Spleen (tissue), 11 donors: ENCODE data around the gene CDH13. TPM values are rescaled to one million over a fixed set of nuclear protein-coding genes. Genes with fewer than 3 reads are reported as not detected.

Source experiments
- DNase-seq: peaks from one replicate; pipeline ENCODE4 v3.0.0-alpha.2; 2020
- H3K27ac ChIP-seq, 8 donors: fragments of 200-600 bp; sonication (generic) in 7 of 8; 1 replicate in 4 of 8; 2 replicates in 4 of 8; pipeline versions ENCODE4 v1.5.0 to v1.8.0; 2016 to 2021; ENCODE audit warnings: inconsistent platforms in 4 of 8, mild to moderate bottlenecking in 4 of 8, moderate library complexity in 1 of 8
- H3K27me3 ChIP-seq, 7 donors: fragments of 200-600 bp; sonication (generic) in 6 of 7; replicated peaks in 1 of 7; 1 replicate in 4 of 7; 2 replicates in 3 of 7; pipeline versions ENCODE4 v1.5.0 to v1.8.0; 2016 to 2021; ENCODE audit warnings: inconsistent platforms in 3 of 7, mild to moderate bottlenecking in 1 of 7
- H3K36me3 ChIP-seq, 6 donors: fragments of 200-600 bp; sonication (generic) in 5 of 6; 1 replicate in 4 of 6; 2 replicates in 2 of 6; pipeline versions ENCODE4 v1.5.0 to v1.8.0; 2016 to 2021; ENCODE audit warnings: inconsistent platforms in 2 of 6
- H3K4me1 ChIP-seq, 6 donors: fragments of 200-600 bp; sonication (generic) in 5 of 6; 1 replicate in 3 of 6; 2 replicates in 3 of 6; pipeline versions ENCODE4 v1.5.0 to v1.8.0; 2016 to 2021; ENCODE audit warnings: inconsistent platforms in 3 of 6
- H3K4me3 ChIP-seq, 8 donors: fragments of 200-600 bp; sonication (generic) in 7 of 8; 1 replicate in 4 of 8; 2 replicates in 4 of 8; pipeline versions ENCODE4 v1.5.0 to v1.8.0; 2016 to 2021; ENCODE audit warnings: inconsistent platforms in 4 of 8, mild to moderate bottlenecking in 4 of 8, moderate library complexity in 2 of 8
- H3K9me3 ChIP-seq, 8 donors: fragments of 200-600 bp; sonication (generic) in 7 of 8; 1 replicate in 4 of 8; 2 replicates in 4 of 8; pipeline versions ENCODE4 v1.5.0 to v1.8.0; 2016 to 2021; ENCODE audit warnings: inconsistent platforms in 4 of 8
- POLR2A ChIP-seq, 3 donors: fragments of 450-650 bp; IDR thresholded peaks; one replicate each; pipeline ENCODE4 v1.5.1; 2017; ENCODE audit warnings: antibody characterized with exemption in 3 of 3, mild to moderate bottlenecking in 1 of 3
- POLR2AphosphoS5 ChIP-seq, 3 donors: sonication (generic); formaldehyde crosslinking; IDR thresholded peaks; one replicate each; pipeline ENCODE4 v1.5.1; 2017; ENCODE audit warnings: antibody characterized with exemption in 3 of 3
- WGBS, 5 donors: extraction: QIAGEN DNeasy Blood & Tissue Kit in 3 of 5; methylation state at CpG; one replicate each; pipeline versions ENCODE4 v1.1.5 to v1.1.7; 2013 to 2018; 5-methylcytosine and 5-hydroxymethylcytosine counted together
- intact Hi-C: fragments of 100-400 bp; cut with DNase I; formaldehyde crosslinking; loops from one replicate; pipeline ENCODE4 v1.15.0; 2023; ENCODE audit warnings: low total_unique reads
- polyA plus RNA-seq, 3 donors: library from polyadenylated mRNA; stranded (reverse); fragments of 200-250 nt; gene quantifications; one replicate each; pipeline ENCODE4 v1.2.1, GENCODE V29; 2013
- total RNA-seq, 7 donors: library from RNA; depleted of rRNA in 3 of 7; stranded (reverse); fragments of >200 nt in 3 of 7; fragmentation: NEBNext Ultra II Directional in 4 of 7; extraction: Animal tissue kit (Norgen Biotek cat#: 25700) in 4 of 7; gene quantifications; one replicate each; pipeline versions ENCODE4 v1.1.0 to v1.2.1, GENCODE V29; 2016 to 2021
- TF ChIP-seq, protein P1 (sequence below), 11 experiments: fragments of 200-600 bp in 7 of 11; fragments of 450-650 bp in 4 of 11; sonication (generic) in 4 of 11; IDR thresholded peaks in 8 of 11; conservative IDR thresholded peaks in 3 of 11; 1 replicate in 7 of 11; 2 replicates in 4 of 11; pipeline versions ENCODE4 v1.4.0 to v1.8.0; 2016 to 2021; ENCODE audit warnings: antibody characterized with exemption in 11 of 11, inconsistent platforms in 4 of 11, mild to moderate bottlenecking in 1 of 11
- donor health status: healthy with polysubstance abuse.
- donor health status: DM: no; HTN: no; CAD: no; lungs with moderate emphysema.
- donor health status: DM: no; HTN: no; CAD: no.
- donor health status: Bipolar disorder and iron deficiency.
- donor health status: healthy.
- donor health status: DM: no; HTN: no; CAD: no.
- donor health status: DM: yes; HTN: yes; CAD: no.

Gene CDH13
- total and polyA plus RNA-seq, 10 donors: 0.13 to 4.6 (median 1.1) TPM

DNA sequence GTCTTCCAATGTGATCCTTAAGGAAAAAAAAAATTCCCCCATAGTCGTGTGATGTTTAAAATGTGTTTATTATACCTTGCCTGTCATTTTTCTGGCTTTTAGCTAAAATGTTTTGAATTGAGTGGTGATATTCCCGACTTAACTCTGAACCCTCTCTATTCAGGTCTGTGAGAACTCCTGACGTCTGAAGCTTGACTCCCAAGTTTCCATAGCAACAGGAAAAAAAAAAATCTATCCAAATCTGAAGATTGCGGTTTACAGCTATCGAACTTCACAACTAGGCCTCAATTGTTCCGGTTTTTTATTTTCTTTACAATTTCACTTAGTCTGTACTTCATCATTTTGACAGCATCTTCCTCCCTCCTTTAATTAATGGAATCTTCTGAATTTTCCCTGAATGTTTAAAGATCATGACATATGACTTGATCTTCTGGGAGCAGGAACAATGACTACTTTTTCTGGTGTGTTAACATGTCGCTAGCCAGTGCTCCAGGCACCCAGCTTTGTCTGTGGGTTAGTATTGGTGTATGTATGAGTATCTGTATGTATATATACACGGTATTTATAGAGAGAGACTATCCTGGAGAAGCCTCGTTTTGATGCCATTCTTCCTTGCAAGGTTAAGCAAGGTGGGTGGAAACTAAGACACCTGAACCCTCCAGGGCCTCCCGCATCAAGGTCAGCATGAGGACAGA lies 1168.2 kb downstream of the CDH13 start:
- Histone ChIP-seq H3K27me3 (no peaks in the 10 kb centered on the region), H3K9me3 (no peaks in the 10 kb centered on the region), H3K27ac (no peak overlapping the region), H3K36me3 (peaks cover 0 to 5% (median 0%) of the 10 kb centered on the region in 6 donors), H3K4me3 (no peak overlapping the region), H3K4me1 (no peaks in the 10 kb centered on the region)
- TF ChIP-seq, protein P1, sequence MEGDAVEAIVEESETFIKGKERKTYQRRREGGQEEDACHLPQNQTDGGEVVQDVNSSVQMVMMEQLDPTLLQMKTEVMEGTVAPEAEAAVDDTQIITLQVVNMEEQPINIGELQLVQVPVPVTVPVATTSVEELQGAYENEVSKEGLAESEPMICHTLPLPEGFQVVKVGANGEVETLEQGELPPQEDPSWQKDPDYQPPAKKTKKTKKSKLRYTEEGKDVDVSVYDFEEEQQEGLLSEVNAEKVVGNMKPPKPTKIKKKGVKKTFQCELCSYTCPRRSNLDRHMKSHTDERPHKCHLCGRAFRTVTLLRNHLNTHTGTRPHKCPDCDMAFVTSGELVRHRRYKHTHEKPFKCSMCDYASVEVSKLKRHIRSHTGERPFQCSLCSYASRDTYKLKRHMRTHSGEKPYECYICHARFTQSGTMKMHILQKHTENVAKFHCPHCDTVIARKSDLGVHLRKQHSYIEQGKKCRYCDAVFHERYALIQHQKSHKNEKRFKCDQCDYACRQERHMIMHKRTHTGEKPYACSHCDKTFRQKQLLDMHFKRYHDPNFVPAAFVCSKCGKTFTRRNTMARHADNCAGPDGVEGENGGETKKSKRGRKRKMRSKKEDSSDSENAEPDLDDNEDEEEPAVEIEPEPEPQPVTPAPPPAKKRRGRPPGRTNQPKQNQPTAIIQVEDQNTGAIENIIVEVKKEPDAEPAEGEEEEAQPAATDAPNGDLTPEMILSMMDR (IDR thresholded peaks at IDR 0.05 in 8 of 11, conservative IDR thresholded peaks at IDR 0.05 in 3 of 11): no peak
- TF ChIP-seq POLR2A (IDR thresholded peaks at IDR 0.05) (no peak), POLR2AphosphoS5 (IDR thresholded peaks at IDR 0.05) (no peak)
- intact Hi-C loops: no loop called here
- WGBS, 5 donors: 59 to 76% (median 70%) methylated on average over 10 of the region's 10 CpGs
- no peak for DNase-seq

DNA sequence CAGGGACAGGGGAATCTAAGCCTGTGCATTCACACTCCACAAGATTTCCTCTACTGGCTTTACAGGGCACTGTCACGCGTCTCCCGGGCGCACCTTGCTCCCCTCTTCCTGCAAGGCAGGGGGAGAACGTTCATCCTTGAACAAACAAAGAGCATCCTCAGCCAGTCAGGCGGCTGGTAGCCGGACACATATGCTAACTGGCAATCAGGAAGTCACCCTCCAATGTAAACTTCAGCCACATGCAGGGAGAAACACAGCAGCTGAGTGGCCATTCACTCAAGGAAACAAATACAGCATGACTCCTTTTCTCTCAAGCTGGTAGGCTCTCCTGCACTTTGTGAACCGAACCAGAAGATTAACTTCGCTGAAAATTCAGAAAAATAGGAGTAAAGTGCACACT lies 1170.2 kb downstream of the CDH13 start:
- peaks cover 0 to 5% (median 0%) of the 10 kb centered on the region in 6 donors for H3K36me3 ChIP-seq
- H3K4me3 ChIP-seq: no peak overlapping the region
- TF ChIP-seq POLR2A (IDR thresholded peaks at IDR 0.05): no peak
- TF ChIP-seq, protein P1 (IDR thresholded peaks at IDR 0.05 in 8 of 11, conservative IDR thresholded peaks at IDR 0.05 in 3 of 11): no peak
- no peak for TF ChIP-seq POLR2AphosphoS5 (IDR thresholded peaks at IDR 0.05)
- 70 to 79% (median 71%) methylated on average over 9 of the region's 9 CpGs for WGBS, 5 donors
- no peak overlapping the region for H3K27ac ChIP-seq
- no peak for DNase-seq
- intact Hi-C loops: no loop called here
- no peaks in the 10 kb centered on the region for H3K9me3 ChIP-seq
- peaks cover 0 to 3% (median 0%) of the 10 kb centered on the region in 6 donors for H3K4me1 ChIP-seq
- H3K27me3 ChIP-seq: no peaks in the 10 kb centered on the region

DNA sequence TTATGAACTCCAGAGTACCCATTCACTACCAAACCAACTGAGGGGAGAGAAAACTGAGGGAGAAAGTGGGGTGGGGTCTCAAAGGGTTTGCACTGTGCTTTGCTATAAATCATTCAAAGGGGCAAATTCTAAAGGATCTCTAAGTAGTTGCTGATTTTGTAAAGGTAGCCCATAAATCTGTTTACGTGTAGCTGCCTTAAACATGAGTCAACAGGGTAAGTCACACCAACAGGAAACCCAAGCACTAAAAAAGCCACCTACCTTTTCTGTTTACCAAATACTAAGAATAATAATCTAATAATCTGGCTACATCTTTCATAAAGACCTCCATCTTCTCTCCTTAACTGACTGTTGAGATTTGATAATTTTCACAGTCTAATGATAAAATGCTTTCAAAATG lies 1172.6 kb downstream of the CDH13 start:
- H3K4me1 ChIP-seq: peaks cover 0 to 25% (median 0%) of the 10 kb centered on the region in 6 donors
- TF ChIP-seq POLR2A (IDR thresholded peaks at IDR 0.05) (no peak), POLR2AphosphoS5 (IDR thresholded peaks at IDR 0.05) (no peak)
- TF ChIP-seq, protein P1 (IDR thresholded peaks at IDR 0.05 in 8 of 11, conservative IDR thresholded peaks at IDR 0.05 in 3 of 11): no peak
- no peaks in the 10 kb centered on the region for H3K9me3 ChIP-seq
- H3K4me3 ChIP-seq: no peak overlapping the region
- no peaks in the 10 kb centered on the region for H3K27me3 ChIP-seq
- peaks cover 0 to 5% (median 0%) of the 10 kb centered on the region in 6 donors for H3K36me3 ChIP-seq
- 54 to 96% (median 88%) methylated on average over 1 of the region's 1 CpG for WGBS, 5 donors
- no peak for DNase-seq
- H3K27ac ChIP-seq: no peak overlapping the region
- intact Hi-C loops: no loop called here

DNA sequence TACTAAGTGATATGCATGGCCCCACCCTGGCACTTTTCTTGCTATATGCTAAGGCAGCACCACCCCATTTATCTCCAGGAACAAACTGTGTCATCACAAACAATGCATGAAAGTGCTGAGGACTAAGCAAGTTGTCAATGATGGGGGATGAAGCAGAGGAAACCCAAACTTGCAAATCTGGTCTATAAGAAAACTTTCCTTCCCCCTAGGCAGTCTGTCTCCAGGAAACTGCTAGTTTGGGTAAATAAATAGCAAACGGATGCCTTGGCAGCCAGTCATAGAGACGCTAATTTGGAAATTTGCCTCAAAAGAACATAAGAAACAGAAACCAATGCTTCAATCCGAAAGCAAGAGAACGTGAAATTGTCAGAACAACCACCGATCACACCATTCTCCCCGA lies 1175.4 kb downstream of the CDH13 start:
- Histone ChIP-seq H3K36me3 (no peaks in the 10 kb centered on the region), H3K4me3 (peak overlapping the region in 2 of 8 donors; percentile 27 to 39), H3K27ac (peak overlapping the region; percentile 37 to 77 (median 68)), H3K9me3 (no peaks in the 10 kb centered on the region), H3K27me3 (no peaks in the 10 kb centered on the region), H3K4me1 (peaks cover 0 to 53% (median 16%) of the 10 kb centered on the region in 6 donors)
- peak in 1 of 3 donors; percentile 7 for TF ChIP-seq POLR2AphosphoS5 (IDR thresholded peaks at IDR 0.05)
- TF ChIP-seq POLR2A (IDR thresholded peaks at IDR 0.05): no peak
- DNase-seq: no peak
- WGBS, 5 donors: 23 to 47% (median 40%) methylated on average over 6 of the region's 6 CpGs
- intact Hi-C loops: no loop called here
